Mucosa of gallbladder (tissue), 1 donor: ENCODE results near the gene FBLN7. TPM values are rescaled to one million over a fixed set of nuclear protein-coding genes. Genes with fewer than 3 reads are reported as not detected.
"Not testable (repeated sequence)": the region's sequence is repeated elsewhere in the genome, so short reads cannot be mapped to it uniquely, and the experiment has no call there.

Experiments
- DNase-seq: peaks from one replicate; pipeline ENCODE4 v3.0.0-alpha.2; 2020; ENCODE audit warnings: low spot score
- total RNA-seq: library from RNA; stranded (reverse); gene quantifications from one replicate; pipeline ENCODE4 v1.2.1, GENCODE V29; 2021
- donor health status: DM: no; HTN: no; CAD: no.

The FBLN7 gene
- 2.9 TPM for total RNA-seq

GRCh38 chr2:112138159-112139032, at the start of gene FBLN7:
TSS of gene FBLN7 (plus strand) at chr2:112138385. CDS start at chr2:112138656, 271 bp downstream.
- no peak for DNase-seq

GRCh38 chr2:112089375-112089774, 48.8 kb upstream of the FBLN7 start:
- no peak for DNase-seq

GRCh38 chr2:112092286-112093041, 45.7 kb upstream of the FBLN7 start:
- DNase-seq = no peak

GRCh38 chr2:112093216-112093615, 45.0 kb upstream of the FBLN7 start:
- DNase-seq = no peak

- no peak for DNase-seq
These were observed 42.5 kb upstream of the FBLN7 start for GRCh38 chr2:112095681-112096080.

- no peak for DNase-seq
These were observed 42.1 kb upstream of the FBLN7 start for GRCh38 chr2:112096098-112096497.

GRCh38 chr2:112108178-112108832, 29.9 kb upstream of the FBLN7 start:
- DNase-seq = no peak

GRCh38 chr2:112109278-112109677, 28.9 kb upstream of the FBLN7 start:
- DNase-seq = no peak

GRCh38 chr2:112110966-112111365, 27.2 kb upstream of the FBLN7 start:
- DNase-seq = no peak

GRCh38 chr2:112113354-112113753, 24.8 kb upstream of the FBLN7 start:
- not testable (repeated sequence) for DNase-seq

- no peak for DNase-seq
These were observed 20.0 kb upstream of the FBLN7 start for GRCh38 chr2:112118148-112118547.

- peak; percentile 30 for DNase-seq
These were observed 16.4 kb upstream of the FBLN7 start for GRCh38 chr2:112121682-112122254.

- DNase-seq = no peak
These were observed 9.1 kb upstream of the FBLN7 start for GRCh38 chr2:112129060-112129459.

- no peak for DNase-seq
These were observed 4.8 kb upstream of the FBLN7 start for GRCh38 chr2:112133344-112133743.

GRCh38 chr2:112134120-112134519, 4.1 kb upstream of the FBLN7 start:
- no peak for DNase-seq

GRCh38 chr2:112136096-112136495, 2.1 kb upstream of the FBLN7 start:
- no peak for DNase-seq

GRCh38 chr2:112137516-112138158, 548 bp upstream of the FBLN7 start:
- no peak for DNase-seq

GRCh38 chr2:112139033-112139614, 939 bp downstream of the FBLN7 start:
- not testable (repeated sequence) for DNase-seq

- DNase-seq = not testable (repeated sequence)
These were observed 1.5 kb downstream of the FBLN7 start for GRCh38 chr2:112139661-112140204.

GRCh38 chr2:112140205-112140802, 2.1 kb downstream of the FBLN7 start:
- no peak for DNase-seq
